ENCODE results near the gene SAMD8. TPM values are rescaled to one million over a fixed set of nuclear protein-coding genes. Genes with fewer than 3 reads are reported as not detected.
"Not testable (repeated sequence)": the region's sequence is repeated elsewhere in the genome, so short reads cannot be mapped to it uniquely, and the experiment has no call there.

Gene SAMD8
- total and polyA plus RNA-seq, 4 experiments from 2014 or later = 6.9 to 20.6 (median 14.3) TPM

- peaks cover 48% of the 10 kb centered on the region for H3K4me1 ChIP-seq (ENCODE audit: insufficient read depth, low read length)
- H3K27ac ChIP-seq (ENCODE audit: low read depth, low read length) = no peak overlapping the region
- H3K4me3 ChIP-seq (ENCODE audit: low read length in 2 of 2) = no peak overlapping the region
- DNase-seq = no peak
- H3K27me3 Mint-ChIP-seq = no peaks in the 10 kb centered on the region
- H3K9me3 Mint-ChIP-seq = no peaks in the 10 kb centered on the region
- CTCF ChIA-PET (ENCODE audit: partially characterized antibody) = interaction anchor here (1.2 to 2.4 kb wide), 2 partner anchors 10 to 121 kb away, joined by 5 read pairs; partner anchors contain the start of gene COMTD1
- H3K27me3 ChIP-seq (ENCODE audit: insufficient read depth, low read length) = no peaks in the 10 kb centered on the region
- POLR2A ChIA-PET (ENCODE audit: partially characterized antibody) = interaction anchor here (2.2 kb wide), 1 partner anchor 95 kb away, joined by 13 read pairs; the partner anchor contains the start of gene VDAC2
- peak overlapping the region in 6 of 7 donors; percentile 10 to 61 (median 44) for H3K27ac Mint-ChIP-seq
- peaks cover 0 to 8% of the 10 kb centered on the region in 2 donors for H3K36me3 Mint-ChIP-seq
- H3K4me1 Mint-ChIP-seq = peaks cover 33 to 63% (median 49%) of the 10 kb centered on the region in 4 donors
- no peaks in the 10 kb centered on the region for H3K36me3 ChIP-seq (ENCODE audit: insufficient read depth, low read length)
- intact Hi-C loops (cut with micrococcal nuclease) = no loop called here
- H3K9me3 ChIP-seq (ENCODE audit: control insufficient read depth in 1 of 2, low read length in 2 of 2) = no peaks in the 10 kb centered on the region
- no peak overlapping the region for H3K4me3 Mint-ChIP-seq
Observed at GRCh38 chr10:75115137-75115536, 3.7 kb downstream of the SAMD8 start.

- Mint-ChIP-seq H3K4me1 (peaks cover 33 to 54% (median 43%) of the 10 kb centered on the region in 4 donors), H3K27ac (peak overlapping the region in 2 of 7 donors; percentile 35 to 38)
- H3K4me3 ChIP-seq (ENCODE audit: low read length in 2 of 2); DNase-seq; H3K4me3 Mint-ChIP-seq; H3K36me3 ChIP-seq (ENCODE audit: insufficient read depth, low read length); H3K36me3 Mint-ChIP-seq; H3K27ac ChIP-seq (ENCODE audit: low read depth, low read length); intact Hi-C loops (cut with micrococcal nuclease); H3K9me3 ChIP-seq (ENCODE audit: control insufficient read depth in 1 of 2, low read length in 2 of 2); H3K27me3 Mint-ChIP-seq; H3K9me3 Mint-ChIP-seq; CTCF ChIA-PET (ENCODE audit: partially characterized antibody); POLR2A ChIA-PET (ENCODE audit: partially characterized antibody); H3K27me3 ChIP-seq (ENCODE audit: insufficient read depth, low read length): not testable (repeated sequence)
- peaks cover 48% of the 10 kb centered on the region for H3K4me1 ChIP-seq (ENCODE audit: insufficient read depth, low read length)
Observed at GRCh38 chr10:75116941-75117775, 5.7 kb downstream of the SAMD8 start.

- Histone ChIP-seq H3K27ac (ENCODE audit: low read depth, low read length) (no peak overlapping the region), H3K36me3 (ENCODE audit: insufficient read depth, low read length) (no peaks in the 10 kb centered on the region), H3K27me3 (ENCODE audit: insufficient read depth, low read length) (no peaks in the 10 kb centered on the region), H3K4me3 (ENCODE audit: low read length in 2 of 2) (no peak overlapping the region), H3K9me3 (ENCODE audit: control insufficient read depth in 1 of 2, low read length in 2 of 2) (no peaks in the 10 kb centered on the region), H3K4me1 (ENCODE audit: insufficient read depth, low read length) (peaks cover 44% of the 10 kb centered on the region)
- Mint-ChIP-seq H3K4me3 (peak overlapping the region in 1 of 8 donors; percentile 45), H3K27ac (peak overlapping the region in 2 of 7 donors; percentile 38 to 57), H3K36me3 (no peaks in the 10 kb centered on the region), H3K4me1 (peaks cover 26 to 47% (median 36%) of the 10 kb centered on the region in 4 donors), H3K27me3 (no peaks in the 10 kb centered on the region), H3K9me3 (no peaks in the 10 kb centered on the region)
- ChIA-PET POLR2A (ENCODE audit: partially characterized antibody) (no interaction called here), CTCF (ENCODE audit: partially characterized antibody) (no interaction called here)
- no peak for DNase-seq
- intact Hi-C loops (cut with micrococcal nuclease) = no loop called here
Observed at GRCh38 chr10:75117995-75118394, 6.5 kb downstream of the SAMD8 start.

- peak overlapping the region in 1 of 7 donors; percentile 48 for H3K27ac Mint-ChIP-seq
- H3K4me1 ChIP-seq (ENCODE audit: insufficient read depth, low read length) = peaks cover 31% of the 10 kb centered on the region
- H3K9me3 Mint-ChIP-seq; H3K4me3 Mint-ChIP-seq; H3K27me3 ChIP-seq (ENCODE audit: insufficient read depth, low read length); DNase-seq; H3K4me3 ChIP-seq (ENCODE audit: low read length in 2 of 2); H3K36me3 ChIP-seq (ENCODE audit: insufficient read depth, low read length); H3K9me3 ChIP-seq (ENCODE audit: control insufficient read depth in 1 of 2, low read length in 2 of 2); intact Hi-C loops (cut with micrococcal nuclease); CTCF ChIA-PET (ENCODE audit: partially characterized antibody); H3K27me3 Mint-ChIP-seq; POLR2A ChIA-PET (ENCODE audit: partially characterized antibody); H3K27ac ChIP-seq (ENCODE audit: low read depth, low read length): not testable (repeated sequence)
- peaks cover 17 to 43% (median 32%) of the 10 kb centered on the region in 4 donors for H3K4me1 Mint-ChIP-seq
- H3K36me3 Mint-ChIP-seq = peaks cover 1 to 11% of the 10 kb centered on the region in 2 donors
Observed at GRCh38 chr10:75119444-75120066, 8.1 kb downstream of the SAMD8 start.

- H3K4me1 ChIP-seq (ENCODE audit: insufficient read depth, low read length) = peaks cover 33% of the 10 kb centered on the region
- DNase-seq = no peak
- peaks cover 17 to 45% (median 28%) of the 10 kb centered on the region in 4 donors for H3K4me1 Mint-ChIP-seq
- peaks cover 6 to 23% of the 10 kb centered on the region in 2 donors for H3K36me3 Mint-ChIP-seq
- H3K9me3 ChIP-seq (ENCODE audit: control insufficient read depth in 1 of 2, low read length in 2 of 2) = no peaks in the 10 kb centered on the region
- no peak overlapping the region for H3K27ac Mint-ChIP-seq
- H3K36me3 ChIP-seq (ENCODE audit: insufficient read depth, low read length) = no peaks in the 10 kb centered on the region
- no peak overlapping the region for H3K4me3 Mint-ChIP-seq
- H3K27me3 ChIP-seq (ENCODE audit: insufficient read depth, low read length) = no peaks in the 10 kb centered on the region
- no peaks in the 10 kb centered on the region for H3K9me3 Mint-ChIP-seq
- intact Hi-C loops (cut with micrococcal nuclease) = no loop called here
- ChIA-PET POLR2A (ENCODE audit: partially characterized antibody) (interaction anchor here (0.9 kb wide), 1 partner anchor 295 kb away, joined by 3 read pairs; no protein-coding TSS in a partner anchor), CTCF (ENCODE audit: partially characterized antibody) (interaction anchor here (1.1 kb wide), 1 partner anchor 110 kb away, joined by 3 read pairs; no protein-coding TSS in a partner anchor)
- H3K4me3 ChIP-seq (ENCODE audit: low read length in 2 of 2) = no peak overlapping the region
- H3K27me3 Mint-ChIP-seq = no peaks in the 10 kb centered on the region
- no peak overlapping the region for H3K27ac ChIP-seq (ENCODE audit: low read depth, low read length)
Observed at GRCh38 chr10:75121322-75121721, 9.9 kb downstream of the SAMD8 start.

GRCh38 chr10:75122505-75122904, 11.0 kb downstream of the SAMD8 start:
- Histone ChIP-seq H3K4me3 (ENCODE audit: low read length in 2 of 2) (no peak overlapping the region), H3K27ac (ENCODE audit: low read depth, low read length) (no peak overlapping the region), H3K4me1 (ENCODE audit: insufficient read depth, low read length) (peaks cover 32% of the 10 kb centered on the region), H3K9me3 (ENCODE audit: control insufficient read depth in 1 of 2, low read length in 2 of 2) (no peaks in the 10 kb centered on the region), H3K27me3 (ENCODE audit: insufficient read depth, low read length) (no peaks in the 10 kb centered on the region), H3K36me3 (ENCODE audit: insufficient read depth, low read length) (no peaks in the 10 kb centered on the region)
- no peaks in the 10 kb centered on the region for H3K9me3 Mint-ChIP-seq
- H3K4me1 Mint-ChIP-seq = peaks cover 17 to 48% (median 27%) of the 10 kb centered on the region in 4 donors
- ChIA-PET CTCF (ENCODE audit: partially characterized antibody) (no interaction called here), POLR2A (ENCODE audit: partially characterized antibody) (no interaction called here)
- H3K36me3 Mint-ChIP-seq = peaks cover 6 to 27% of the 10 kb centered on the region in 2 donors
- intact Hi-C loops (cut with micrococcal nuclease) = no loop called here
- H3K27me3 Mint-ChIP-seq = no peaks in the 10 kb centered on the region
- H3K27ac Mint-ChIP-seq = no peak overlapping the region
- no peak for DNase-seq
- H3K4me3 Mint-ChIP-seq = no peak overlapping the region

GRCh38 chr10:75123088-75123682, 11.7 kb downstream of the SAMD8 start:
- POLR2A ChIA-PET (ENCODE audit: partially characterized antibody) = no interaction called here
- Mint-ChIP-seq H3K36me3 (peaks cover 6 to 27% of the 10 kb centered on the region in 2 donors), H3K4me3 (no peak overlapping the region), H3K4me1 (peaks cover 12 to 42% (median 21%) of the 10 kb centered on the region in 4 donors), H3K9me3 (no peaks in the 10 kb centered on the region), H3K27ac (peak overlapping the region in 5 of 7 donors; percentile 12 to 81 (median 52)), H3K27me3 (no peaks in the 10 kb centered on the region)
- peaks cover 27% of the 10 kb centered on the region for H3K4me1 ChIP-seq (ENCODE audit: insufficient read depth, low read length)
- H3K27me3 ChIP-seq (ENCODE audit: insufficient read depth, low read length) = no peaks in the 10 kb centered on the region
- H3K4me3 ChIP-seq (ENCODE audit: low read length in 2 of 2) = no peak overlapping the region
- no peak for DNase-seq
- H3K9me3 ChIP-seq (ENCODE audit: control insufficient read depth in 1 of 2, low read length in 2 of 2) = no peaks in the 10 kb centered on the region
- no peaks in the 10 kb centered on the region for H3K36me3 ChIP-seq (ENCODE audit: insufficient read depth, low read length)
- intact Hi-C loops (cut with micrococcal nuclease) = no loop called here
- CTCF ChIA-PET (ENCODE audit: partially characterized antibody) = no interaction called here
- H3K27ac ChIP-seq (ENCODE audit: low read depth, low read length) = no peak overlapping the region

Data from CD4-positive, alpha-beta memory T cell (primary cell).